Measurements from ENCODE around the gene ABCA4. TPM values are rescaled to one million over a fixed set of nuclear protein-coding genes. Genes with fewer than 3 reads are reported as not detected.

Gene ABCA4
- total RNA-seq, 2 experiments from 2014 or later = 0.14 to 0.18 TPM

DNA sequence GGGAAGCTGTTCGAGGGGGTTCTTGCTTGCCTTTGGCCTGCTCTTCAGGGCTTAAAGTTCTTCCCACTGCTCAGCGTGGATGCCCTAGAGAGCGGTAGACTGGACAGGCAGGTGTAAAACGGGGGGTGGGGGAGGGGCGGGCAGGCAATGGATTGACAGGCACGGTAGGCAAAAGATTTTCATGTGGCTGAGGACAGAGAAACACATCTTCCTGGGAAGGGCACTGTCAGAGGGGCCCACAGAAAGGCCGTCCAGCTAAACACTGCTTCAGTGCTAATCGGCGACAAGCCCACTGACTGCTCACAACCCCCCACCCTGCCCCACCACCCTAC, 412 bp downstream of the ABCA4 start:
- H3K4me3 Mint-ChIP-seq = no peak overlapping the region
- H3K9me3 Mint-ChIP-seq (ENCODE audit: low read depth) = no peaks in the 10 kb centered on the region
- intact Hi-C loops (cut with DNase I, micrococcal nuclease) = no loop called here
- POLR2A ChIA-PET = no interaction called here
- no peak overlapping the region for H3K27ac Mint-ChIP-seq
- DNase-seq = no peak
- H3K36me3 Mint-ChIP-seq (ENCODE audit: low read depth) = no peaks in the 10 kb centered on the region
- H3K27me3 Mint-ChIP-seq = no peaks in the 10 kb centered on the region
- CTCF ChIA-PET = no interaction called here
- H3K4me1 Mint-ChIP-seq = no peaks in the 10 kb centered on the region
- no peak for ATAC-seq

DNA sequence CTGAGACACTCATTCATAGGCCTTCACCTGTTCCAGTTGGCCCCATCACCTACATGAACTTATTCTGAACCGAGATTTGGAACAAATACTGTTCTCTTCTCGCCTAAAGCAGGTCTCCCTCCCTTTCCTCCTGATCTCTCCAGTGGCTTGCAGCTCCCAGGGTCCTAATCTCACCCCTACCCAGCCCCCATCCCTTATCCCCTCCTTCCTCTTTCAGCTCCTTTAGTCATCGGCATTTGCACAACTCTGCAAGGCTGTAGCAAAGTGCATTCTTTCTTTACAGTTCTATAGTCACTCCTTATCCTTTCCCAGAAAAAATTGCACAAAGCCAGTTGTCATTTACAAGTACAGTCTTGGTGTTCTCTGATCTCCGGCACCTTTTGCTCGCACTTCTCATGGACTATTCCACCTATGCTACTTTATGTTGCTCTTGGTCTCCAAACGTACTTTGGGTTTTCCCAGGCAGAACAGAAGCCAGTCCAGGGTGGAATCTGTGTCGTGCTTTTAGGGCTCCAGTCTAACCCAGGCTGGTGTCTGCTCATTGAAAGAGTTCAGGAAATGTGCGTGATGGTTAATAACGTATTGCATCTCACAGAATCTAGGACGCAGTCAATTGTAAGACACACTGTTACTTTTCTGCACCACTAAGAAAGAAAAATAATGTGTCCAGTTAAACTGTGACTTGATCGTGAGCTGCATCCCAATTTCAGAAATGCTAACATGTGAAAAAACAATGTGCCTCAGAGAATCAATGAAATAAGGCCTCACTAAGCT, 965 bp downstream of the ABCA4 start:
- H3K9me3 Mint-ChIP-seq (ENCODE audit: low read depth) = no peaks in the 10 kb centered on the region
- CTCF ChIA-PET = no interaction called here
- H3K27me3 Mint-ChIP-seq = no peaks in the 10 kb centered on the region
- POLR2A ChIA-PET = no interaction called here
- no peak overlapping the region for H3K4me3 Mint-ChIP-seq
- no peak for ATAC-seq
- no peaks in the 10 kb centered on the region for H3K4me1 Mint-ChIP-seq
- H3K27ac Mint-ChIP-seq = no peak overlapping the region
- intact Hi-C loops (cut with DNase I, micrococcal nuclease) = no loop called here
- no peak for DNase-seq
- H3K36me3 Mint-ChIP-seq (ENCODE audit: low read depth) = no peaks in the 10 kb centered on the region

DNA sequence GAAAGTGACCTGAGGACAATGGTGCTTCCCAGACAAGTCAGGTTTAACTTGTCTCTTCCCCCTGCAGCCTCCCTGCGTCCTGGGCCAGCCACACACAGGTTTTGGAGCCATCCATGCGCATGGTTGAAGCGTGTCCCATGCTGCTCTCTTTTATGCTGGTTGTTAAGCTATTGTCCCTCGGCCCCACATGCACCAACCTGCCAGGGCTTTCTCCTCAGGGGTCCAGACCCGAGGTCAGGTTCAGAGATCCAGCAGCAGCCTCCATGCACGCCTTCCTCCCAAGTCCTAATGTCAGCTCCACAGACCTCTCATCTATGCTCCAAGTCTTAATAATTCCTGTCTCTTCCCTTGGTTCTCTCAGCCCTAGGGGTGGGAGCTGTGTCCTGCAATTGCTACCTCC, 1.6 kb downstream of the ABCA4 start:
- Mint-ChIP-seq H3K4me1 (no peaks in the 10 kb centered on the region), H3K9me3 (ENCODE audit: low read depth) (no peaks in the 10 kb centered on the region), H3K27ac (no peak overlapping the region), H3K4me3 (no peak overlapping the region), H3K27me3 (no peaks in the 10 kb centered on the region), H3K36me3 (ENCODE audit: low read depth) (no peaks in the 10 kb centered on the region)
- CTCF ChIA-PET = no interaction called here
- DNase-seq (no peak), ATAC-seq (no peak)
- intact Hi-C loops (cut with DNase I, micrococcal nuclease) = no loop called here
- POLR2A ChIA-PET = no interaction called here

DNA sequence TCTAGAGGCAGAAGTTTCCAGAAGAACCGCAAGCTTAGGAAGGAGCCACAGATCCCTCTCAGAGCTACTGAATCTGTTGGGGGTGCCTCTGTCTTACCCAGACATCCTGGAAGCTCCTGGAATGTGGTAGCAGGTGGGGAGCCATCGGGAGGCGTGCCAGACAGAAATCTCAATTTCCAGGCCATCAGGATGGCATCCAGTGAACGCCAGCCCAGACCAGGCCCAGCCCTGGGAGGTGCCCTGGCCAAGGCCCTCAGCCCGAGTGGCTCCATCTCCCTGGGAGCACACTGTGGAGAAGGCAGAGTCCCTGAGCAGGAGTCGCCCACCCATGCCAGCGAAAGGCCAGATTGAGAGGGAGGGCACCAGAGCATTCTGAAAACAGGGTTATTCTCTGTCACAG, 2.5 kb downstream of the ABCA4 start:
- intact Hi-C loops (cut with DNase I, micrococcal nuclease) = no loop called here
- Mint-ChIP-seq H3K27me3 (no peaks in the 10 kb centered on the region), H3K4me3 (no peak overlapping the region), H3K9me3 (ENCODE audit: low read depth) (no peaks in the 10 kb centered on the region), H3K36me3 (ENCODE audit: low read depth) (no peaks in the 10 kb centered on the region), H3K27ac (no peak overlapping the region), H3K4me1 (no peaks in the 10 kb centered on the region)
- ATAC-seq (no peak), DNase-seq (no peak)
- CTCF ChIA-PET = no interaction called here
- POLR2A ChIA-PET = interaction anchor here (0.5 kb wide), 1 partner anchor 646 kb away, joined by 3 read pairs; no protein-coding TSS in a partner anchor

DNA sequence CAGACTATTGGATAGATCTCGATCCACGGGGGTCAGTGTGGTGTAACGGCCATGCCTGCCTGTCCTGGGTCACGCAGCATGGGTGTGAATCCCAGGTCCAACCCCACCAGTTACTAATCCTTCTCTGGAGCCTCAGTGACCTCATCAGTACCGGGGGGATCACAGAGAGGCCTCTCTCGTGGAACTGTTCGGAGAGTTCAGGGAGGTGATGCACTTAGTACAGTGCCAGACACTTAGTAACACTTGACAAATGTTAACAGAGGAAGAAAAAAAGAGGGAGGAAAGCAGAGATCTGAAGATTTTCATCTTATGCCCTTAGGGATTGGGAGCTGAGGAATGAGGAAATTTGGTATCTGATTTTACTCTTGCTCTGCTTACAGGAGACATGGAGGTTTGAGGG, 2.9 kb downstream of the ABCA4 start:
- Mint-ChIP-seq H3K4me1 (no peaks in the 10 kb centered on the region), H3K4me3 (no peak overlapping the region), H3K27me3 (no peaks in the 10 kb centered on the region), H3K36me3 (ENCODE audit: low read depth) (no peaks in the 10 kb centered on the region), H3K27ac (no peak overlapping the region), H3K9me3 (ENCODE audit: low read depth) (no peaks in the 10 kb centered on the region)
- intact Hi-C loops (cut with DNase I, micrococcal nuclease) = no loop called here
- CTCF ChIA-PET = no interaction called here
- DNase-seq (no peak), ATAC-seq (no peak)
- POLR2A ChIA-PET = no interaction called here

DNA sequence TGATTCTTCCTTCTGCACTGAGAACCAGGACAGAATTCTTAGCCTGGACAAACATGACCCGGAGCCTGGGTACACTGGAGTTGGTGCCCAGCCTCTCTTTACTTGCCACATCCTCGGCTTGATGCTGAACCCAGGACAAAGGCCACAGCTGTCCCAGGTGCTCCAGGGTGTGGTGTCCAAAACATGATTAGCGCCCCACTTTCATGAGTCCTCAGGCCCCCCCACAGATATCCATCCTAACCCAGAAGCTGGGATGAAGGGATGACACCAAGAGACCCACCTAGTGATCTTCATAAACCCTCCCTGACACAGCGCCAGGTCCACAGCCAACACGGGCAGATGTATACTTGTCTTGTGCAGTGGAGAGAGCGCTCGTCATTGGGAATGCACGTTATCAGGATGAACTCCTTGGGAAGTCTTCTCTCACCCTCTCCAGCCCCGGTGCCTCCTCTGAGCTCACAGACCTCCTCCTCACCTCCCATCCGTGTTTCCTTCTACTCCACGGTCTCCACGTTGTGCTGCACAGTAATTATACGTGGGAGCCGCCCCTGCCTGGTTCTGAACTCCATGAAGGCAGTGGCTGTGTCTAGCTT, 3.6 kb downstream of the ABCA4 start:
- POLR2A ChIA-PET = no interaction called here
- no peaks in the 10 kb centered on the region for H3K36me3 Mint-ChIP-seq (ENCODE audit: low read depth)
- no peaks in the 10 kb centered on the region for H3K4me1 Mint-ChIP-seq
- CTCF ChIA-PET = no interaction called here
- no peak overlapping the region for H3K4me3 Mint-ChIP-seq
- no peaks in the 10 kb centered on the region for H3K9me3 Mint-ChIP-seq (ENCODE audit: low read depth)
- no peaks in the 10 kb centered on the region for H3K27me3 Mint-ChIP-seq
- ATAC-seq = no peak
- intact Hi-C loops (cut with DNase I, micrococcal nuclease) = no loop called here
- no peak overlapping the region for H3K27ac Mint-ChIP-seq
- no peak for DNase-seq

DNA sequence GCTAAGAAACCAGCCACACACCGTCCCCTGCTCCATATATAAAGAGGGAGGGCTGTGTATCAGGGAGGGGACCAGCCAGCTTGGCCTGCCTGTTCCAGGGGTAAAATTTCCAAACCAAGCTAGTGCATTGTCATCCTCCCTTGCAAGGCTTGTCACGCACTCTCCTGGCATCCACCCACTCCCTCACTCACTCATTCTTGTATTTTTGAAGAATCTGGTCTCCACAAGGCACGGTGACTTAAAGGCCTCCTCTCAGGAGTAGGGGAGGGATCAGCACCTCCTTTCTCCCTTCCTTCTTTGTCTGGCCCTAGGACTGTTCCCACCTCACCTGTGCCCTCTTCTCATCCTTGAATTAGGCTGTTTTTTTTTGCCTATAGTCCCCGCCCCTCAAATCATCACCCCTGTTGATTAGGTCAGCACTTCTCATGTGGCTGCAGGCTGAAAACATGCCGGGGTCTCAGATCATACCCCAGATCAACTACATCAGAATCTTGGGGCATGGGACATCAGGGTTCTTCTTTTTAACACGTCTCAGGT, 5.0 kb downstream of the ABCA4 start:
- CTCF ChIA-PET = no interaction called here
- Mint-ChIP-seq H3K4me3 (no peak overlapping the region), H3K36me3 (ENCODE audit: low read depth) (no peaks in the 10 kb centered on the region), H3K4me1 (no peaks in the 10 kb centered on the region), H3K9me3 (ENCODE audit: low read depth) (no peaks in the 10 kb centered on the region), H3K27ac (no peak overlapping the region), H3K27me3 (no peaks in the 10 kb centered on the region)
- intact Hi-C loops (cut with DNase I, micrococcal nuclease) = no loop called here
- ATAC-seq (no peak), DNase-seq (no peak)
- POLR2A ChIA-PET = no interaction called here

DNA sequence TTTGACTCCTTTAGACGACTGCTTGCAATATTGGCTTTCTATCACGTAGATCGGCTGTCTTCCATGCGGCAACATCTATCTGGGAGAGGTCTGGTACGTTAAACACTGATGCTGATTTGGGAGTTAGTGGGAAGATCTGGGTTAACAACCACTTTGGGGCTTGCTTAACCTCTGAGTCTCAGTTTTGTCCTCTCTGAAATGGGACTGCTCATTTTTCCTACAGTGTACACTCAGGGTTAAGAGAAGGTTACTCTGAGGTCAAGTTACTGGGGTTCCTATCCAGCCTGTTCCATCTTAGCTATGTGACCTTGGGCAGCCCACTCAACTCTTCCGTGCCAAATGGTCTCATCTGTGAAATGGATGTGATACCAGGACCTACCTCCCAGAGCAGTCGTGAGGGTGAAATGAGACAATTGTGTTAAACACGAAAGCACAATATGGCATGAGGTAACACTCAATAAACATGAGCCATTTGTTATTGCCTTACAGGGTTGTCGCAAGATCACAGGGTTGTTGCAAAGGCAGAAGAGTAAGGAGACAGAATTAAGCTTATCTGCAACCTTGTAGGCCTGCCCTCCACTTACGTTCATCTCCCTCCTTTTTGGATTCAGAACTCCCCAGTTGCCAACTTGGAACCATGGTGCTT, 5.6 kb downstream of the ABCA4 start:
- CTCF ChIA-PET = no interaction called here
- Mint-ChIP-seq H3K27ac (no peak overlapping the region), H3K27me3 (no peaks in the 10 kb centered on the region), H3K4me3 (no peak overlapping the region), H3K9me3 (ENCODE audit: low read depth) (no peaks in the 10 kb centered on the region), H3K4me1 (no peaks in the 10 kb centered on the region), H3K36me3 (ENCODE audit: low read depth) (no peaks in the 10 kb centered on the region)
- intact Hi-C loops (cut with DNase I, micrococcal nuclease) = no loop called here
- no peak for DNase-seq
- ATAC-seq = no peak
- POLR2A ChIA-PET = no interaction called here

DNA sequence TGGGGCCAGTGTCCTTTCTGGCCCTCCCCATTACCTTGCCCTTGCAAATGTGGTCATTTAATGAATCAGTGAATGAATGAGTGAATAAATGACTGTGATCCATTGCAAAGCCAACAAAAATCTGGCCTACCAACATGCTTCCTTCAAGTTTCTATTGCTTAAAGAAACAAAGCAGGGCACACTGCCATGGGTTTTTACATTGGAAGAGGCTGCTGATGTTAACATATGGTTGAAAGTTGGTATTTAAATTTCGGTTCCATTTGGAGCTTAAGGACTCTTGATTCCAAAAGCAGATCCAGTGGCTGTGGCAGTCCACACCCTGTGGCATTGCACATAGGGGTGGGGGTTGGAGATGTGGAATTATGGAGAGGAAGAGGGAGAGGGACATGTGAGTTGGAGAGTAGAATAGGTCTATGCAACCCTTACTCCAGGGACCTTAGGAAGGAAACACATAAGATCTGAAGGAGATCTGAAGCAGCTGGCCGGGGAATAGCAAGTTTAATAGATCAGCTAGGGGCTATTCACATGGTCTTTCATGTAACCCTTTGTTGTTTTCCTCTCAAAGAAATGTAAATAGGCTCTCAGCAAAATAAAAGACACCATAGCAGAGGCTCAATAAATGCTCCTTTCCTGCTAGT, 7.2 kb downstream of the ABCA4 start:
- H3K27me3 Mint-ChIP-seq = no peaks in the 10 kb centered on the region
- H3K4me3 Mint-ChIP-seq = no peak overlapping the region
- intact Hi-C loops (cut with DNase I, micrococcal nuclease) = no loop called here
- H3K36me3 Mint-ChIP-seq (ENCODE audit: low read depth) = no peaks in the 10 kb centered on the region
- ATAC-seq = no peak
- DNase-seq = no peak
- H3K4me1 Mint-ChIP-seq = no peaks in the 10 kb centered on the region
- no peak overlapping the region for H3K27ac Mint-ChIP-seq
- ChIA-PET POLR2A (no interaction called here), CTCF (no interaction called here)
- no peaks in the 10 kb centered on the region for H3K9me3 Mint-ChIP-seq (ENCODE audit: low read depth)

DNA sequence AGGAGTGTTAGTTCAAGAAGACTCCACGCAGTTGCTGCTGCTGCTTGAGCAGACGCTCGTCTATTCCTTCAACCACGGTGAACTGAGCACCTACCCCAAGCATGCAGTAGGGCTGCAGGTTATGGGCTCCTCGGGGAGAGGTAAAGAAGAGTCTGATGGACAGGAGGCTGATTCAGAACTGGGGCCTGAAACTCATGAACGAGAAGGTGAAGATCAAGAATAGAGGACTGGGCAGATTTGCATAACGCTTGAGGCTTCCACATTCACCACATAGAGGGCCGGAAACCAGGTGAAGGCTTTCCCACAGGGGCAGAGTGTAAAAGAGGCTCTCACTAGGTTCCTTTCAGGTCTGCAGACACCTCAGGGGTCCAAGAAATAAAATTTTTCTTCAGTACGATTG, 9.1 kb downstream of the ABCA4 start:
- intact Hi-C loops (cut with DNase I, micrococcal nuclease) = no loop called here
- Mint-ChIP-seq H3K27ac (no peak overlapping the region), H3K4me3 (no peak overlapping the region), H3K27me3 (peaks cover 9% of the 10 kb centered on the region), H3K9me3 (ENCODE audit: low read depth) (no peaks in the 10 kb centered on the region), H3K36me3 (ENCODE audit: low read depth) (no peaks in the 10 kb centered on the region), H3K4me1 (no peaks in the 10 kb centered on the region)
- ChIA-PET CTCF (no interaction called here), POLR2A (no interaction called here)
- DNase-seq (no peak), ATAC-seq (no peak)

DNA sequence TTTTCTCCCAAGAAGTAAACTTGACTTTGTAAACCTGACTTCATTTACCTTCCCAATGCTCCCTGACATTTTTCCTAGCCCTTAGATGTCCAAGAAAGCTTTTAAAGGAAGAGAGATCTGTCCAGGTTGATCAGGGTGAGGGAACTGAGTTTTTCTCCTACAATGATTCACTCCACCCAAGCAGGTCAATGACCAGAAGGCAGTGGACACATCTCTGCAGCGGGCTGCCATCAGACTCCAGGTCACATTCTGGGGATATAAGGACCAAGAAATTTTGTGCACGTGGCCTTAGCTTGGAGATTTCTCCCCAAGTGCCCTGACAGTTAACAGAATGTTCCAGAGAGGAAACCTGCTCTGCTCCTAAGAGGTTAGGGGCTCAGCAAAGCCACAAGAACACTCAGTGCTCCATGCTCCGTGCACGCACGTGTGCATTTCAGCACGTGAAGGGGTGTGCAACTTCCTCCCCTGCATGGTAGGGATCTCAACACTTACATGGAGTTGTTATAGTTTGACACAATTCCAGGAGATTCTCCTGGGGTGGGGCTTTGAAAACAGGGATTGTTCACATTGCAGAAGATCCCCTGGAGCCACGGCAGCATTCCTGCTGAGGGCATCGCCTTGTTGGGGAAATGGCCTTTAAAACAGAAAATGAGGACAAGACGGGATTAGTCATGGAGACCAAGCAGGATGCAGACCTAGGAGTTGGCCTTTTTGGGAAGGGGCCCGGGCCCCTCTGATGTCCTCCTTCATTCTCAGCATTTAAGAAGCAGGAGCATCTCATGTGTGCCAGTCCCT, 9.8 kb downstream of the ABCA4 start:
- ATAC-seq (no peak), DNase-seq (no peak)
- peaks cover 12% of the 10 kb centered on the region for H3K27me3 Mint-ChIP-seq
- no peaks in the 10 kb centered on the region for H3K4me1 Mint-ChIP-seq
- CTCF ChIA-PET = no interaction called here
- intact Hi-C loops (cut with DNase I, micrococcal nuclease) = no loop called here
- no peaks in the 10 kb centered on the region for H3K9me3 Mint-ChIP-seq (ENCODE audit: low read depth)
- H3K4me3 Mint-ChIP-seq = no peak overlapping the region
- H3K27ac Mint-ChIP-seq = no peak overlapping the region
- H3K36me3 Mint-ChIP-seq (ENCODE audit: low read depth) = no peaks in the 10 kb centered on the region
- POLR2A ChIA-PET = no interaction called here

All from activated CD4-positive, alpha-beta T cell treated with anti-CD3 and anti-CD28 coated beads for 36 hours (primary cell).